Calu3 (cell line): ENCODE data around the gene GRK5. TPM values are rescaled to one million over a fixed set of nuclear protein-coding genes. Genes with fewer than 3 reads are reported as not detected.

Source experiments
- BruUV-seq: library from RNA; stranded (reverse); fragments of 400-500 nt; replicated peaks from 2 replicates; lab custom pipeline; 2021; lab: Mats Ljungman, UMichigan
- CTCF ChIA-PET: fragments of 300-600 bp; sonication (Branson Sonifier 250); formaldehyde crosslinking; loops from one replicate; lab custom pipeline; 2022; ENCODE audit warnings: antibody characterized with exemption; lab: Charles Lee
- DNase-seq: peaks from one replicate; pipeline ENCODE4 v3.0.0; 2022
- H3K27ac Mint-ChIP-seq: one replicate; pipeline ENCODE4 v1.8.0; 2022; ENCODE audit warnings: mixed read lengths; ENCODE audit not compliant: unreplicated experiment
- H3K27me3 Mint-ChIP-seq: one replicate; pipeline ENCODE4 v1.8.0; 2022; ENCODE audit warnings: mixed read lengths; ENCODE audit not compliant: unreplicated experiment
- H3K36me3 Mint-ChIP-seq: one replicate; pipeline ENCODE4 v1.8.0; 2022; ENCODE audit warnings: mild to moderate bottlenecking, moderate library complexity, mixed read lengths; ENCODE audit not compliant: insufficient read depth, unreplicated experiment
- H3K4me1 Mint-ChIP-seq: one replicate; pipeline ENCODE4 v1.8.0; 2022; ENCODE audit warnings: mild to moderate bottlenecking, low read depth, mixed read lengths; ENCODE audit not compliant: unreplicated experiment
- H3K4me3 Mint-ChIP-seq: one replicate; pipeline ENCODE4 v1.8.0; 2022; ENCODE audit warnings: mild to moderate bottlenecking, low read depth, moderate library complexity, mixed read lengths; ENCODE audit not compliant: unreplicated experiment
- H3K9me3 Mint-ChIP-seq: one replicate; pipeline ENCODE4 v1.8.0; 2022; ENCODE audit warnings: low read depth, mixed read lengths; ENCODE audit not compliant: unreplicated experiment
- CTCF ChIP-seq: fragments of 200-600 bp; IDR thresholded peaks from one replicate; pipeline ENCODE4 v1.8.0; 2022; ENCODE audit warnings: antibody characterized with exemption; ENCODE audit not compliant: unreplicated experiment
- intact Hi-C: fragments of 100-400 bp; cut with micrococcal nuclease; formaldehyde crosslinking; loops from one replicate; pipeline ENCODE4 v1.10.0; 2022; ENCODE audit not compliant: unreplicated experiment
- total RNA-seq: library from RNA; stranded (reverse); gene quantifications from 2 replicates; pipeline ENCODE4 v1.2.3, GENCODE V29; 2022

GRK5 gene
- total RNA-seq, 1 experiment from 2014 or later: 4.4 TPM

DNA sequence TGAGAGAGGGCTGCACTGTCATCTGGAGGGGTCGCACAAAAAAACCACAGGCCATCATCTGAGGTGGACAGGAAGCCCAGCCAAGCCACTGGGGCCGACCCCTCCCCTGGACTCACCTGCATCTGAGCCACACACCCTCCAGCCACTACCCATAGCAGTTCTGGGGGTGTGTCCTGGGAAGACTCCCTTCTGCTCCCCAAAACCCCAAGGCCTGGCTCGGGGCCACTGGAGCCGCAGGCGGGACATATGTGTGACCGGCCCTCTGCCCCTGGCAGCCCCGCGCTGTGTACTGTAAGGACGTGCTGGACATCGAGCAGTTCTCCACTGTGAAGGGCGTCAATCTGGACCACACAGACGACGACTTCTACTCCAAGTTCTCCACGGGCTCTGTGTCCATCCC lies 245.0 kb downstream of the GRK5 start:
- Mint-ChIP-seq H3K36me3 (no peaks in the 10 kb centered on the region), H3K27me3 (no peaks in the 10 kb centered on the region), H3K9me3 (no peaks in the 10 kb centered on the region), H3K4me3 (no peak overlapping the region), H3K4me1 (peaks cover 10% of the 10 kb centered on the region), H3K27ac (no peak overlapping the region)
- CTCF ChIA-PET: no interaction called here
- TF ChIP-seq CTCF: no peak
- intact Hi-C loops: no loop called here
- BruUV-seq: no TSS peak
- DNase-seq: no peak

- H3K27ac Mint-ChIP-seq: no peak overlapping the region
- peaks cover 10% of the 10 kb centered on the region for H3K4me1 Mint-ChIP-seq
- intact Hi-C loops: no loop called here
- no peaks in the 10 kb centered on the region for H3K9me3 Mint-ChIP-seq
- BruUV-seq: no TSS peak
- no peak overlapping the region for H3K4me3 Mint-ChIP-seq
- no peak for TF ChIP-seq CTCF
- CTCF ChIA-PET: interaction anchor here (0.6 kb wide), 1 partner anchor 37 kb away, joined by 3 read pairs; no protein-coding TSS in a partner anchor
- no peaks in the 10 kb centered on the region for H3K36me3 Mint-ChIP-seq
- no peaks in the 10 kb centered on the region for H3K27me3 Mint-ChIP-seq
- no peak for DNase-seq
These were observed 245.9 kb downstream of the GRK5 start for GRCh38 chr10:119453313-119453712.

- H3K9me3 Mint-ChIP-seq: no peaks in the 10 kb centered on the region
- no peaks in the 10 kb centered on the region for H3K27me3 Mint-ChIP-seq
- no peaks in the 10 kb centered on the region for H3K36me3 Mint-ChIP-seq
- intact Hi-C loops: no loop called here
- no peak for DNase-seq
- H3K4me1 Mint-ChIP-seq: peaks cover 10% of the 10 kb centered on the region
- no peak overlapping the region for H3K4me3 Mint-ChIP-seq
- BruUV-seq: no TSS peak
- no peak overlapping the region for H3K27ac Mint-ChIP-seq
- no peak for TF ChIP-seq CTCF
- CTCF ChIA-PET: no interaction called here
These were observed 246.9 kb downstream of the GRK5 start for GRCh38 chr10:119454316-119454715.

DNA sequence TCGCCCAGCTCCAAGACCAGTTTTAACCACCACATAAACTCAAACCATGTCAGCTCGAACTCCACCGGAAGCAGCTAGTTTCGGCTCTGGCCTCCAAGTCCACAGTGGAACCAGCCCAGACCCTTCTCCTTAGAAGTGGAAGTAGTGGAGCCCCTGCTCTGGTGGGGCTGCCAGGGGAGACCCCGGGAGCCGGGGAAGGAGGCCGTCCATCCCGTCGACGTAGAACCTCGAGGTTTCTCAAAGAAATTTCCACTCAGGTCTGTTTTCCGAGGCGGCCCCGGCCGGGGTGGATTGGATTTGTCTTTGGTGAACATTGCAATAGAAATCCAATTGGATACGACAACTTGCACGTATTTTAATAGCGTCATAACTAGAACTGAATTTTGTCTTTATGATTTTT lies 247.6 kb downstream of the GRK5 start:
- intact Hi-C loops: no loop called here
- no TSS peak for BruUV-seq
- CTCF ChIA-PET: no interaction called here
- H3K36me3 Mint-ChIP-seq: no peaks in the 10 kb centered on the region
- no peak overlapping the region for H3K27ac Mint-ChIP-seq
- no peaks in the 10 kb centered on the region for H3K9me3 Mint-ChIP-seq
- H3K4me3 Mint-ChIP-seq: no peak overlapping the region
- no peak for DNase-seq
- no peak for TF ChIP-seq CTCF
- H3K4me1 Mint-ChIP-seq: peaks cover 6% of the 10 kb centered on the region
- H3K27me3 Mint-ChIP-seq: no peaks in the 10 kb centered on the region
